H9 (cell line): ENCODE measurements around the gene KCNQ2. TPM values are rescaled to one million over a fixed set of nuclear protein-coding genes. Genes with fewer than 3 reads are reported as not detected.

Experiments
- DNase-seq: peaks from one replicate; pipeline ENCODE4 v3.0.0-alpha.2; 2017
- H2AFZ ChIP-seq: one replicate; pipeline ENCODE4 v1.6.1; 2013; ENCODE audit warnings: mild to moderate bottlenecking, low read length, control low read depth, moderate library complexity
- H2AK5ac ChIP-seq: 2 replicates; pipeline ENCODE4 v1.6.1; 2013; ENCODE audit warnings: low read length, control low read depth, mixed read lengths; ENCODE audit not compliant: insufficient read length
- H2BK120ac ChIP-seq: one replicate; pipeline ENCODE4 v1.6.1; 2013; ENCODE audit warnings: low read depth, mild to moderate bottlenecking, low read length, control low read depth, inconsistent platforms; ENCODE audit not compliant: poor library complexity, severe bottlenecking
- H2BK12ac ChIP-seq: 2 replicates; pipeline ENCODE4 v1.6.1; 2013; ENCODE audit warnings: low read length, control low read depth, mixed read lengths, low read depth; ENCODE audit not compliant: insufficient read length
- H2BK15ac ChIP-seq: 2 replicates; pipeline ENCODE4 v1.6.1; 2013; ENCODE audit warnings: low read depth, low read length, control low read depth
- H2BK20ac ChIP-seq: one replicate; pipeline ENCODE4 v1.6.1; 2013; ENCODE audit warnings: low read depth, mild to moderate bottlenecking, low read length, control low read depth, inconsistent platforms; ENCODE audit not compliant: poor library complexity, severe bottlenecking
- H2BK5ac ChIP-seq: 2 replicates; pipeline ENCODE4 v1.6.1; 2013; ENCODE audit warnings: low read length, control low read depth, mixed read lengths; ENCODE audit not compliant: insufficient read length
- H3K14ac ChIP-seq: 2 replicates; pipeline ENCODE4 v1.6.1; 2013; ENCODE audit warnings: low read length, control low read depth; ENCODE audit not compliant: insufficient read depth
- H3K18ac ChIP-seq: 2 replicates; pipeline ENCODE4 v1.6.1; 2013; ENCODE audit warnings: low read depth, mild to moderate bottlenecking, mixed read lengths, low read length, control low read depth; ENCODE audit not compliant: insufficient read length
- H3K23ac ChIP-seq: 2 replicates; pipeline ENCODE4 v1.6.1; 2013; ENCODE audit warnings: low read length, control low read depth, mixed read lengths, low read depth; ENCODE audit not compliant: insufficient read length
- H3K23me2 ChIP-seq: 2 replicates; pipeline ENCODE4 v1.6.1; 2013; ENCODE audit warnings: low read depth, mild to moderate bottlenecking, mixed read lengths, low read length, control low read depth; ENCODE audit not compliant: insufficient read length, poor library complexity, severe bottlenecking
- H3K27ac ChIP-seq: 2 replicates; pipeline ENCODE4 v1.5.1; 2013; ENCODE audit warnings: low read length, control low read depth, mixed read lengths, low read depth; ENCODE audit not compliant: insufficient read length
- H3K27me3 ChIP-seq: 2 replicates; pipeline ENCODE4 v1.6.1; 2013; ENCODE audit warnings: low read length, control low read depth, inconsistent platforms; ENCODE audit not compliant: insufficient read depth
- H3K4ac ChIP-seq: 2 replicates; pipeline ENCODE4 v1.6.1; 2013; ENCODE audit warnings: low read depth, mild to moderate bottlenecking, control low read depth, inconsistent platforms, low read length, moderate library complexity
- H3K4me1 ChIP-seq: 2 replicates; pipeline ENCODE4 v1.6.1; 2013; ENCODE audit warnings: low read length, control low read depth, inconsistent platforms; ENCODE audit not compliant: insufficient read depth
- H3K4me2 ChIP-seq: 2 replicates; pipeline ENCODE4 v1.6.1; 2013; ENCODE audit warnings: low read length, control low read depth, mixed read lengths; ENCODE audit not compliant: insufficient read length, insufficient read depth
- H3K56ac ChIP-seq: 2 replicates; pipeline ENCODE4 v1.6.1; 2013; ENCODE audit warnings: low read depth, mild to moderate bottlenecking, mixed read lengths, low read length, control low read depth; ENCODE audit not compliant: insufficient read length
- H3K79me1 ChIP-seq: 2 replicates; pipeline ENCODE4 v1.6.1; 2013; ENCODE audit warnings: low read depth, mild to moderate bottlenecking, moderate library complexity, low read length, control low read depth, inconsistent platforms; ENCODE audit not compliant: insufficient read depth, poor library complexity, severe bottlenecking
- H3K79me2 ChIP-seq: 2 replicates; pipeline ENCODE4 v1.6.1; 2013; ENCODE audit warnings: low read length, control low read depth, inconsistent platforms; ENCODE audit not compliant: insufficient read depth
- H3K9ac ChIP-seq: 2 replicates; pipeline ENCODE4 v1.6.1; 2013; ENCODE audit warnings: low read length, control low read depth, mixed read lengths; ENCODE audit not compliant: insufficient read length; ENCODE audit errors: extremely low read depth
- H3K9me3 ChIP-seq: one replicate; pipeline ENCODE4 v1.6.1; 2013; ENCODE audit warnings: low read depth, low read length, inconsistent platforms; ENCODE audit not compliant: control insufficient read depth
- H3T11ph ChIP-seq: one replicate; pipeline ENCODE4 v1.6.1; 2013; ENCODE audit warnings: mild to moderate bottlenecking, low read length, control low read depth, inconsistent platforms
- H4K20me1 ChIP-seq: one replicate; pipeline ENCODE4 v1.6.1; 2013; ENCODE audit not compliant: control insufficient read depth, insufficient read length, insufficient read depth
- H4K5ac ChIP-seq: 2 replicates; pipeline ENCODE4 v1.6.1; 2013; ENCODE audit warnings: low read depth, mild to moderate bottlenecking, mixed read lengths, low read length, control low read depth; ENCODE audit not compliant: insufficient read length
- H4K8ac ChIP-seq: replicated peaks from 2 replicates; pipeline ENCODE4 v1.6.1; 2013; ENCODE audit warnings: low read length, control low read depth, mixed read lengths, low read depth; ENCODE audit not compliant: insufficient read length
- H4K91ac ChIP-seq: 2 replicates; pipeline ENCODE4 v1.6.1; 2013; ENCODE audit warnings: low read depth, mild to moderate bottlenecking, moderate library complexity, mixed read lengths, low read length, control low read depth; ENCODE audit not compliant: insufficient read length
- H3K27ac Mint-ChIP-seq, 3 experiments: 2 replicates in 2 of 3; 3 replicates in 1 of 3; pipeline ENCODE4 v1.8.0; 2020 to 2021; ENCODE audit warnings: mixed read lengths in 3 of 3, mild to moderate bottlenecking in 1 of 3, moderate library complexity in 1 of 3
- H3K27me3 Mint-ChIP-seq: 2 replicates; pipeline ENCODE4 v1.8.0; 2021; ENCODE audit warnings: low read depth, mild to moderate bottlenecking, moderate library complexity, mixed read lengths
- H3K36me3 Mint-ChIP-seq, 3 experiments: 2 replicates in 2 of 3; 3 replicates in 1 of 3; pipeline ENCODE4 v1.8.0; 2020 to 2021; ENCODE audit warnings: low read depth in 3 of 3, mixed read lengths in 3 of 3; ENCODE audit not compliant: insufficient read depth in 1 of 3
- H3K4me1 Mint-ChIP-seq, 2 experiments: 2 replicates each; pipeline ENCODE4 v1.8.0; 2020; ENCODE audit warnings: mixed read lengths in 2 of 2
- H3K4me3 Mint-ChIP-seq, 2 experiments: 2 replicates in 1 of 2; 3 replicates in 1 of 2; pipeline ENCODE4 v1.8.0; 2020 to 2021; ENCODE audit warnings: mild to moderate bottlenecking in 2 of 2, mixed read lengths in 2 of 2, moderate library complexity in 1 of 2
- H3K9me3 Mint-ChIP-seq, 2 experiments: 2 replicates in 1 of 2; 3 replicates in 1 of 2; pipeline ENCODE4 v1.8.0; 2020; ENCODE audit warnings: mild to moderate bottlenecking in 2 of 2, mixed read lengths in 2 of 2, moderate library complexity in 1 of 2
- CTCF ChIP-seq: fragments of 200-600 bp; sonication (generic); conservative IDR thresholded peaks from 3 replicates; pipeline ENCODE4 v1.8.0; 2021; ENCODE audit warnings: antibody characterized with exemption, mild to moderate bottlenecking
- WGBS: extraction: QIAGEN DNeasy Blood & Tissue Kit; methylation state at CpG from one replicate; pipeline ENCODE4 v1.1.7; 2013; ENCODE audit warnings: missing lambda C conversion rate, low lambda C conversion rate, mixed read lengths; ENCODE audit not compliant: insufficient read length; ENCODE audit errors: extremely low coverage; 5-methylcytosine and 5-hydroxymethylcytosine counted together
- total RNA-seq: library from RNA; stranded (reverse); gene quantifications from 2 replicates; pipeline ENCODE4 v1.2.1, GENCODE V29; 2021

Gene KCNQ2
- total RNA-seq, 1 experiment from 2014 or later, result 69.2 TPM

DNA sequence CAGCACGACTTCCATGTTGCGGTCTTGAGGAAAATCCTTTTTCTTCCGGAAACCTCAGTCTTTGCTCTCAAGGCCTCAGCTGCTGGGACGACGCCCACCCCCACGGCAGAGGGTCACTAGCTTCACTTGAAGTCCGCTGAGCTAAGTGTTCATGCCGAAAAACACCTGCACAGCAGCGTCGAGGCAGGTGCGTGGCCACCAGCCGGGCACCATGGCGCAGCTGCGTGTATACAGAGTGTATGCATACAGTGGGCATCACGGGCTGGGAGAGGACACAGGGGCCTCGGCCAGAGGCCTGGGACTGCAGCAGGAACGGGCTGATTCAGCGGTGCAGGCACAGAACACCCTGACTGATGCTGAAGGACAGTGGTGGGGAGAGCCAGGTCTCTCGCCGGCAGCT, 20.1 kb downstream of the KCNQ2 start:
- no peak overlapping the region for H2AFZ ChIP-seq
- H3K27ac ChIP-seq, result no peak overlapping the region
- no peak overlapping the region for H2AK5ac ChIP-seq
- WGBS, result no CpG with 5 or more reads among the region's 20 CpGs
- no peak for TF ChIP-seq CTCF
- no peak overlapping the region for H3K4ac ChIP-seq
- H4K5ac ChIP-seq, result no peak overlapping the region
- no peak for DNase-seq
- no peaks in the 10 kb centered on the region for H3K79me1 ChIP-seq
- no peak overlapping the region for H3K56ac ChIP-seq
- no peak overlapping the region for H3K23ac ChIP-seq
- no peak overlapping the region for H2BK20ac ChIP-seq
- H3K27me3 Mint-ChIP-seq, result no peaks in the 10 kb centered on the region
- no peak overlapping the region for H2BK5ac ChIP-seq
- H4K91ac ChIP-seq, result no peak overlapping the region
- H2BK12ac ChIP-seq, result no peak overlapping the region
- no peak overlapping the region for H2BK15ac ChIP-seq
- H3K14ac ChIP-seq, result no peak overlapping the region
- H3K18ac ChIP-seq, result no peak overlapping the region
- H4K8ac ChIP-seq, result no peak overlapping the region
- H3K36me3 Mint-ChIP-seq, result peaks cover 0 to 10% (median 1%) of the 10 kb centered on the region in 3 experiments; a peak in 3 of 7 replicates
- H3K4me2 ChIP-seq, result no peak overlapping the region
- no peaks in the 10 kb centered on the region for H3K9me3 Mint-ChIP-seq
- no peaks in the 10 kb centered on the region; the same call in 1 of the 2 replicates for H3K4me1 ChIP-seq
- H3K23me2 ChIP-seq, result no peaks in the 10 kb centered on the region
- no peaks in the 10 kb centered on the region; the same call in 1 of the 2 replicates for H3K79me2 ChIP-seq
- peaks cover 2% of the 10 kb centered on the region for H4K20me1 ChIP-seq
- peaks cover 24 to 57% of the 10 kb centered on the region in 2 experiments for H3K4me1 Mint-ChIP-seq
- no peak overlapping the region for H3K4me3 Mint-ChIP-seq
- peak overlapping the region; percentile 54 to 87 (median 77); a peak in 4 of 7 replicates for H3K27ac Mint-ChIP-seq
- no peak overlapping the region for H3K9ac ChIP-seq
- no peak overlapping the region for H3T11ph ChIP-seq
- no peaks in the 10 kb centered on the region for H3K27me3 ChIP-seq
- H3K9me3 ChIP-seq, result no peaks in the 10 kb centered on the region
- no peak overlapping the region for H2BK120ac ChIP-seq
